Lung (tissue), 16 donors: ENCODE data around the gene RAMP1. TPM values are rescaled to one million over a fixed set of nuclear protein-coding genes. Genes with fewer than 3 reads are reported as not detected.

Experiments
- ATAC-seq: fragments of 200-7000 bp; cut with Tn5 transposase; one replicate; pipeline ENCODE4 v1.9.1; 2020; ENCODE audit warnings: moderate number of reproducible peaks; ENCODE audit not compliant: insufficient read depth, low FRiP score
- DNase-seq, 3 donors: peaks; one replicate each; pipeline ENCODE4 v3.0.0-alpha.2; 2013 to 2017
- H3K27ac ChIP-seq, 2 donors: one replicate each; pipeline ENCODE4 v1.5.1; 2013; ENCODE audit warnings: mild to moderate bottlenecking in 2 of 2, moderate library complexity in 2 of 2, control low read depth in 1 of 2, inconsistent platforms in 1 of 2, low read depth in 1 of 2, low read length in 1 of 2
- H3K27me3 ChIP-seq, 3 donors: one replicate each; pipeline ENCODE4 v1.5.1; 2013; ENCODE audit warnings: low read length in 2 of 3; ENCODE audit not compliant: control insufficient read depth in 3 of 3, insufficient read depth in 3 of 3
- H3K36me3 ChIP-seq, 4 donors: one replicate each; pipeline ENCODE4 v1.5.1; 2013; ENCODE audit warnings: low read length in 4 of 4, mild to moderate bottlenecking in 1 of 4, moderate library complexity in 1 of 4; ENCODE audit not compliant: control insufficient read depth in 4 of 4, insufficient read depth in 4 of 4
- H3K4me1 ChIP-seq, 5 donors: one replicate each; pipeline ENCODE4 v1.5.1; 2013; ENCODE audit warnings: low read length in 5 of 5, mild to moderate bottlenecking in 2 of 5, moderate library complexity in 1 of 5; ENCODE audit not compliant: control insufficient read depth in 5 of 5, insufficient read depth in 5 of 5
- H3K4me3 ChIP-seq: one replicate; pipeline ENCODE4 v1.5.1; 2013; ENCODE audit warnings: mild to moderate bottlenecking, control low read depth, moderate library complexity
- H3K9ac ChIP-seq, 2 donors: one replicate each; pipeline ENCODE4 v1.5.1; 2013; ENCODE audit warnings: low read length in 2 of 2, control low read depth in 1 of 2; ENCODE audit not compliant: insufficient read depth in 1 of 2
- H3K9me3 ChIP-seq, 4 donors: one replicate each; pipeline ENCODE4 v1.5.1; 2013; ENCODE audit warnings: low read length in 3 of 4, mild to moderate bottlenecking in 1 of 4, moderate library complexity in 1 of 4; ENCODE audit not compliant: control insufficient read depth in 4 of 4, insufficient read depth in 3 of 4
- WGBS, 2 donors: extraction: QIAGEN DNeasy Blood & Tissue Kit; methylation state at CpG; one replicate each; pipeline ENCODE4 v1.1.7; 2013; 5-methylcytosine and 5-hydroxymethylcytosine counted together
- long read RNA-seq, 5 donors: transcript quantifications; one replicate each; lab custom pipeline, GENCODE V29; 2026
- polyA plus RNA-seq, 2 donors: library from polyadenylated mRNA; stranded (reverse); fragments of 200-250 nt; gene quantifications; one replicate each; pipeline ENCODE4 v1.2.1, GENCODE V29; 2013
- total RNA-seq, 2 donors: library from RNA; depleted of rRNA in 1 of 2; stranded (reverse); fragments of >200 nt in 1 of 2; gene quantifications; one replicate each; pipeline ENCODE4 v1.2.1, GENCODE V29; 2014 to 2021
- TF ChIP-seq, protein P1 (sequence below): IDR thresholded peaks from 2 replicates; pipeline ENCODE4 v1.5.1; 2012; ENCODE audit warnings: mild to moderate bottlenecking; ENCODE audit errors: control extremely low read depth, extremely low read depth
- donor health status: control.
- donor health status: control.
- donor health status: Bipolar disorder and iron deficiency.
- donor health status: healthy.
- donor health status: DM: yes; HTN: yes; CAD: no.

RAMP1 gene
- total RNA-seq (10 to 100 TPM; 10.5 to 26.1 TPM), polyA plus RNA-seq (10 to 100 TPM; 11.0 to 14.3 TPM)
- long read RNA-seq, donor 1, transcript RAMP1-201 (3 exons, 910 nt): major isoform, 6 of 16 reads
- long read RNA-seq, donor 1, partial matches to known transcripts: 8 of 16 reads
- long read RNA-seq, donor 1, other reads (novel, unspliced or antisense): 0 of 16 reads
- long read RNA-seq, donor 2, partial matches to known transcripts: 0 of 1 reads
- long read RNA-seq, donor 2, other reads (novel, unspliced or antisense): 0 of 1 reads
- long read RNA-seq, donor 3, transcript RAMP1-201 (3 exons, 910 nt): major isoform, 5 of 7 reads
- long read RNA-seq, donor 3, partial matches to known transcripts: 0 of 7 reads
- long read RNA-seq, donor 3, other reads (novel, unspliced or antisense): 0 of 7 reads
- long read RNA-seq, donor 4: 0 reads
- long read RNA-seq, donor 5, transcript RAMP1-201 (3 exons, 910 nt): major isoform, 9 of 10 reads
- long read RNA-seq, donor 5, partial matches to known transcripts: 0 of 10 reads
- long read RNA-seq, donor 5, other reads (novel, unspliced or antisense): 0 of 10 reads

DNA sequence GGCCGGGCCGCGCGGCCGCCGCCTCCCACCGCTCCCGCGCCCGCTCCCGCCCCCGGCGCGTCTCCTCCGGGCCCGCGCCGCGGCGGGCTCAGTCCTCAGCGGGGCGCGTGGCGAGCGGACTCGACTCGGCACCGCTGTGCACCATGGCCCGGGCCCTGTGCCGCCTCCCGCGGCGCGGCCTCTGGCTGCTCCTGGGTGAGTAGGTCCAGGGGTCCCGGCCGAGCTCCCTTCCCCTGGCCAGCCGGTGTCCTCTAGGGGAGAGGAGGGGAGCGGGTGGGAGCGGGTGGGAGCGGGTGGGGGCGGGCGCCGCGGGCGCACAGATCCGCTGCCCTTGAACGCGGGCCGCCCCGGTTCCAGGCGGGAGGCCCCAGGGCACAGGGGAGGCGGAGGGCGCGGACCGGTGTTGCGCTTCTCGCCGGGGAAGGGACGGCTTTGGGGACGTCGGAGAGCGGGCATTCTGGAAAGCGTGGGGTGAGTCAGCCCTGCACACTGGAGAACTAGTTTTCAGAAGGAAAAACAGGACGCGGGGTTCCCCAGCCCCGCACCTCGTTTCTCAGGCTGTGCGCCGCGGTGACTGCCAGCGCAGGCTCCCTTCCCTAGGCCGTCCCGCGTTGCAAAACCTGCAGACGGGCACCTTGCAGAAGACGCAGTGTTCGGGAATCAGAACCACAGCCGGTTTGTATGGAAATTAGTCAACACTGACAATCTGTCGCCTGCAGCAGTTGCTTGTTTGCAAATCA is at the start of gene RAMP1:
TSS of gene RAMP1 (plus strand) at position 91 of the 740 bp plus-strand sequence. CDS start at position 144, 53 bp downstream.
- WGBS, 2 donors: 0 to 4% methylated on average over 42 to 79 of the region's 79 CpGs
- H3K4me1 ChIP-seq: peaks cover 0 to 27% (median 4%) of the 10 kb centered on the region in 5 donors
- no peaks in the 10 kb centered on the region for H3K9me3 ChIP-seq
- peaks cover 0 to 16% (median 14%) of the 10 kb centered on the region in 3 donors for H3K27me3 ChIP-seq
- DNase-seq (peak; percentile 11 to 50 (median 25)), ATAC-seq (no peak)
- H3K36me3 ChIP-seq: no peaks in the 10 kb centered on the region
- no peak within 1 kb of the TSS for H3K9ac ChIP-seq
- H3K4me3 ChIP-seq: no peak within 1 kb of the TSS
- H3K27ac ChIP-seq: peak within 1 kb of the TSS in 1 of 2 donors; percentile 83
- TF ChIP-seq, protein P1, sequence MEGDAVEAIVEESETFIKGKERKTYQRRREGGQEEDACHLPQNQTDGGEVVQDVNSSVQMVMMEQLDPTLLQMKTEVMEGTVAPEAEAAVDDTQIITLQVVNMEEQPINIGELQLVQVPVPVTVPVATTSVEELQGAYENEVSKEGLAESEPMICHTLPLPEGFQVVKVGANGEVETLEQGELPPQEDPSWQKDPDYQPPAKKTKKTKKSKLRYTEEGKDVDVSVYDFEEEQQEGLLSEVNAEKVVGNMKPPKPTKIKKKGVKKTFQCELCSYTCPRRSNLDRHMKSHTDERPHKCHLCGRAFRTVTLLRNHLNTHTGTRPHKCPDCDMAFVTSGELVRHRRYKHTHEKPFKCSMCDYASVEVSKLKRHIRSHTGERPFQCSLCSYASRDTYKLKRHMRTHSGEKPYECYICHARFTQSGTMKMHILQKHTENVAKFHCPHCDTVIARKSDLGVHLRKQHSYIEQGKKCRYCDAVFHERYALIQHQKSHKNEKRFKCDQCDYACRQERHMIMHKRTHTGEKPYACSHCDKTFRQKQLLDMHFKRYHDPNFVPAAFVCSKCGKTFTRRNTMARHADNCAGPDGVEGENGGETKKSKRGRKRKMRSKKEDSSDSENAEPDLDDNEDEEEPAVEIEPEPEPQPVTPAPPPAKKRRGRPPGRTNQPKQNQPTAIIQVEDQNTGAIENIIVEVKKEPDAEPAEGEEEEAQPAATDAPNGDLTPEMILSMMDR: no peak

DNA sequence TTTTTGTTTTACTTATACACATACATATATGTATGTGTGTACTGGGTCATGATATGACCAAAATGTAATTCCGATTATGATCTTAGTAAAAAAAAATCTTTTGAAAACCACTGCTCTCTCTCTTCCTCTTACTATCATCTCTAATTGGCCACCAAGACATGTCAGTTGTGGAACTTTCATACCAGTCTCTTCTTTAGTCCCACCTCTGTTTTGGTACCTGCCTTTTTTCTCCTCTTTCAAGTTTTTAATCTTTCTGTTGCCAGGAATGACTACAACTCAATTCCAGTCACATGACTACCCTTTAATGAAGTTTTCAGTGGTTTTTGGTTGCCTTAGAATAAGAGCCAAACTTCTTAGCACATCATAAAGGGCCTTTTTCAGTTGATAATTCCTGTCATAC is 43.8 kb upstream of the RAMP1 start:
- no peak overlapping the region for H3K4me3 ChIP-seq
- no peak overlapping the region for H3K27ac ChIP-seq
- DNase-seq: no peak

DNA sequence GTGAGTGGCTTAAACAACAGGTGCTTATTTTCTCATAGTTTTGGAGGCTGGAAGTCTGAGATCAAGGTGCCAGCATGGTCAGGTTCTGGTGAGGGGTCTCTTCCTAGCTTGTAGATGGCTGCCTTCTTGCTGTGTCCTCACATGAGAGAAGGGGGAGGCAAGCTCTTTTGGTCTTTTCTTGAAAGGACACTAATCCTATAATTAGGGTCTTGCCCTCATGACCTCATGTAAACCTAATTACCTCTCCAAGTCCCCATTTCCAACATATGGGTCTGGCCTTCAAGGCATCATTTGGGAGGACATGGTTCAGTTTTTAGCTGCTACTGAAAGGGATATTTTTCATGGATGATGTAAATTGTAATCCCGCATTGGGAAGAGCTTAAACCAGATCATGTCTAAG is 42.9 kb upstream of the RAMP1 start:
- Histone ChIP-seq H3K36me3 (no peaks in the 10 kb centered on the region), H3K9me3 (no peaks in the 10 kb centered on the region), H3K4me3 (no peak overlapping the region), H3K27me3 (peaks cover 0 to 11% (median 10%) of the 10 kb centered on the region in 3 donors), H3K4me1 (no peaks in the 10 kb centered on the region), H3K9ac (no peak overlapping the region), H3K27ac (no peak overlapping the region)
- no peak for ATAC-seq
- DNase-seq: no peak
- 96 to 100% methylated on average over 1 of the region's 1 CpG for WGBS, 2 donors
- TF ChIP-seq, protein P1: no peak

More for the DNA sequence above, 43.8 kb upstream of the RAMP1 start:
- Histone ChIP-seq H3K27me3 (peaks cover 0 to 11% (median 10%) of the 10 kb centered on the region in 3 donors), H3K4me1 (no peaks in the 10 kb centered on the region), H3K9ac (no peak overlapping the region), H3K9me3 (no peaks in the 10 kb centered on the region), H3K36me3 (no peaks in the 10 kb centered on the region)
- TF ChIP-seq, protein P1: no peak
- WGBS, 2 donors: 69 to 90% methylated on average over 1 of the region's 1 CpG
- no peak for ATAC-seq
